ENCODE measurements around the gene PLA2G3. TPM values are rescaled to one million over a fixed set of nuclear protein-coding genes. Genes with fewer than 3 reads are reported as not detected.

Gene PLA2G3
- total and polyA plus RNA-seq, 4 donors: 0.85 to 17.4 (median 8.2) TPM

- 76 to 82% methylated on average over 11 of the region's 11 CpGs for WGBS, 2 donors
- no peak for ATAC-seq (ENCODE audit: insufficient read depth, low FRiP score)
- no peak overlapping the region for H3K27ac ChIP-seq (ENCODE audit: low read depth in 1 of 2, low read length in 1 of 2)
These were observed 34.9 kb downstream of the PLA2G3 start for GRCh38 chr22:31105282-31105929.

GRCh38 chr22:31104869-31105268 is 35.4 kb downstream of the PLA2G3 start:
- TF ChIP-seq CTCF (IDR thresholded peaks at IDR 0.05; ENCODE audit: control extremely low read depth, extremely low read depth): no peak
- Histone ChIP-seq H3K36me3 (ENCODE audit: control insufficient read depth in 4 of 4, insufficient read depth in 4 of 4, low read length in 4 of 4) (peaks cover 5 to 21% (median 18%) of the 10 kb centered on the region in 4 donors), H3K27ac (ENCODE audit: low read depth in 1 of 2, low read length in 1 of 2) (no peak overlapping the region), H3K4me1 (ENCODE audit: control insufficient read depth in 5 of 5, insufficient read depth in 5 of 5, low read length in 5 of 5) (peaks cover 0 to 11% (median 2%) of the 10 kb centered on the region in 5 donors), H3K9me3 (ENCODE audit: control insufficient read depth in 4 of 4, insufficient read depth in 3 of 4, low read length in 3 of 4) (no peaks in the 10 kb centered on the region), H3K4me3 (no peak overlapping the region), H3K27me3 (ENCODE audit: control insufficient read depth in 3 of 3, insufficient read depth in 3 of 3, low read length in 2 of 3) (no peaks in the 10 kb centered on the region), H3K9ac (ENCODE audit: insufficient read depth in 1 of 2, low read length in 2 of 2) (no peak overlapping the region)
- no peak for ATAC-seq (ENCODE audit: insufficient read depth, low FRiP score)
- DNase-seq: peak; percentile 28 to 42 (median 28)
- WGBS, 2 donors: 49 to 79% methylated on average over 35 of the region's 35 CpGs

More at GRCh38 chr22:31105282-31105929, 34.9 kb downstream of the PLA2G3 start:
- Histone ChIP-seq H3K4me3 (no peak overlapping the region), H3K4me1 (ENCODE audit: control insufficient read depth in 5 of 5, insufficient read depth in 5 of 5, low read length in 5 of 5) (peaks cover 0 to 11% (median 2%) of the 10 kb centered on the region in 5 donors), H3K9me3 (ENCODE audit: control insufficient read depth in 4 of 4, insufficient read depth in 3 of 4, low read length in 3 of 4) (no peaks in the 10 kb centered on the region), H3K9ac (ENCODE audit: insufficient read depth in 1 of 2, low read length in 2 of 2) (no peak overlapping the region), H3K36me3 (ENCODE audit: control insufficient read depth in 4 of 4, insufficient read depth in 4 of 4, low read length in 4 of 4) (peaks cover 4 to 16% (median 14%) of the 10 kb centered on the region in 4 donors), H3K27me3 (ENCODE audit: control insufficient read depth in 3 of 3, insufficient read depth in 3 of 3, low read length in 2 of 3) (no peaks in the 10 kb centered on the region)
- no peak for TF ChIP-seq CTCF (IDR thresholded peaks at IDR 0.05; ENCODE audit: control extremely low read depth, extremely low read depth)
- peak in 1 of 3 donors; percentile 14 for DNase-seq

GRCh38 chr22:31103899-31104694 is 36.2 kb downstream of the PLA2G3 start:
- peaks cover 7 to 28% (median 21%) of the 10 kb centered on the region in 4 donors for H3K36me3 ChIP-seq (ENCODE audit: control insufficient read depth in 4 of 4, insufficient read depth in 4 of 4, low read length in 4 of 4)

More at GRCh38 chr22:31103899-31104694, 36.2 kb downstream of the PLA2G3 start:
- H3K27me3 ChIP-seq (ENCODE audit: control insufficient read depth in 3 of 3, insufficient read depth in 3 of 3, low read length in 2 of 3): no peaks in the 10 kb centered on the region
- no peak overlapping the region for H3K9ac ChIP-seq (ENCODE audit: insufficient read depth in 1 of 2, low read length in 2 of 2)
- H3K4me1 ChIP-seq (ENCODE audit: control insufficient read depth in 5 of 5, insufficient read depth in 5 of 5, low read length in 5 of 5): peaks cover 0 to 11% (median 2%) of the 10 kb centered on the region in 5 donors
- ATAC-seq (ENCODE audit: insufficient read depth, low FRiP score): no peak
- H3K4me3 ChIP-seq: no peak overlapping the region
- peak in 1 of 3 donors; percentile 16 for DNase-seq
- no peak overlapping the region for H3K27ac ChIP-seq (ENCODE audit: low read depth in 1 of 2, low read length in 1 of 2)
- TF ChIP-seq CTCF (IDR thresholded peaks at IDR 0.05; ENCODE audit: control extremely low read depth, extremely low read depth): no peak
- 81 to 89% methylated on average over 33 of the region's 33 CpGs for WGBS, 2 donors
- H3K9me3 ChIP-seq (ENCODE audit: control insufficient read depth in 4 of 4, insufficient read depth in 3 of 4, low read length in 3 of 4): no peaks in the 10 kb centered on the region

All from lung (tissue), 12 donors.